AG10803 (cell line): Measurements from ENCODE around the gene LRRN2.
"Not testable (repeated sequence)": the region's sequence is repeated elsewhere in the genome, so short reads cannot be mapped to it uniquely, and the experiment has no call there.

Experiments used
- DNase-seq: peaks from one replicate; pipeline ENCODE4 v3.0.0; 2010; ENCODE audit warnings: low read depth
- H3K4me3 ChIP-seq: 2 replicates; pipeline ENCODE4 v1.5.1; 2011; ENCODE audit warnings: mild to moderate bottlenecking, low read length, control low read depth
- TF ChIP-seq, protein P1 (sequence below): conservative IDR thresholded peaks from 2 replicates; pipeline ENCODE4 v1.5.1; 2011; ENCODE audit warnings: mild to moderate bottlenecking, low read length, control low read depth, inconsistent platforms

LRRN2 gene

DNA sequence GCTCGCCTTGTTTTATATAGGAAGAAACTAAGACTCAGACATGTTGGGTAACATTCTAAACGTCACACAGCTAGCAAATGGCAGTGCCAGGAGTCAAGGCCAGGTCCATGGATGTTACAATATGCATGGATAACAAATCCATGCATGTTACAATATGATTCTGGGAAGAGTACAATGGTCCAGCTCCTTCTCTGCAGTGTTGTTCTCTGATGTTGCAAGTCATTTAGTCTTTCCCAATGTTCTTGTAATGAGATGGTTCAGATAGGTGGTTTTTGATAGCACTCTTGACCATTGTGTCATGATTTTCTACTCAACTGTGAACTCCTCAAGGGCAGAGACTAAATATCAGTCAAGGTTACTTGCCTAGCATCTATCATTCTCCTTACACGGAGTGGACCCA lies 15.7 kb upstream of the LRRN2 start:
- DNase-seq = no peak
- TF ChIP-seq, protein P1, sequence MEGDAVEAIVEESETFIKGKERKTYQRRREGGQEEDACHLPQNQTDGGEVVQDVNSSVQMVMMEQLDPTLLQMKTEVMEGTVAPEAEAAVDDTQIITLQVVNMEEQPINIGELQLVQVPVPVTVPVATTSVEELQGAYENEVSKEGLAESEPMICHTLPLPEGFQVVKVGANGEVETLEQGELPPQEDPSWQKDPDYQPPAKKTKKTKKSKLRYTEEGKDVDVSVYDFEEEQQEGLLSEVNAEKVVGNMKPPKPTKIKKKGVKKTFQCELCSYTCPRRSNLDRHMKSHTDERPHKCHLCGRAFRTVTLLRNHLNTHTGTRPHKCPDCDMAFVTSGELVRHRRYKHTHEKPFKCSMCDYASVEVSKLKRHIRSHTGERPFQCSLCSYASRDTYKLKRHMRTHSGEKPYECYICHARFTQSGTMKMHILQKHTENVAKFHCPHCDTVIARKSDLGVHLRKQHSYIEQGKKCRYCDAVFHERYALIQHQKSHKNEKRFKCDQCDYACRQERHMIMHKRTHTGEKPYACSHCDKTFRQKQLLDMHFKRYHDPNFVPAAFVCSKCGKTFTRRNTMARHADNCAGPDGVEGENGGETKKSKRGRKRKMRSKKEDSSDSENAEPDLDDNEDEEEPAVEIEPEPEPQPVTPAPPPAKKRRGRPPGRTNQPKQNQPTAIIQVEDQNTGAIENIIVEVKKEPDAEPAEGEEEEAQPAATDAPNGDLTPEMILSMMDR = no peak
- no peak overlapping the region for H3K4me3 ChIP-seq

DNA sequence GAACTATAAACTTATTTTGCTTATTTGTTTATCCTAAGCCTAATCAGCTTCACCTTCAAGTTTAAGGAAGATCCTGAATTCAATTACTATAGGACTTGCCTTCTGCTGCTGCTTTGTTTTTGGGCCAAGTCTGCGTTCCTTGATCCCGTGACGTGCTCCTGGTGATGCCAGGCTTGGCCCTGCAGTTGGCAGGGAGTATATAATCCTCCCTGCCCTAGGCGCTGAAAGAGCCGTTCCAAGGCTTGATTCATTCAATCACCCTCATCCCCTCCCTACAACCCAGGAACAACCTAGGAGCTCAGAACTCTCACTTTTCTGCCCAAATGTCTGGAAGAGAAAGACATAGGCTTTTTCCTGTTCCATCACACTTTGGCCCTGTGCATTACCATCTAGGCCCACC lies 12.4 kb upstream of the LRRN2 start:
- DNase-seq = no peak
- no peak overlapping the region for H3K4me3 ChIP-seq
- TF ChIP-seq, protein P1 = no peak

DNA sequence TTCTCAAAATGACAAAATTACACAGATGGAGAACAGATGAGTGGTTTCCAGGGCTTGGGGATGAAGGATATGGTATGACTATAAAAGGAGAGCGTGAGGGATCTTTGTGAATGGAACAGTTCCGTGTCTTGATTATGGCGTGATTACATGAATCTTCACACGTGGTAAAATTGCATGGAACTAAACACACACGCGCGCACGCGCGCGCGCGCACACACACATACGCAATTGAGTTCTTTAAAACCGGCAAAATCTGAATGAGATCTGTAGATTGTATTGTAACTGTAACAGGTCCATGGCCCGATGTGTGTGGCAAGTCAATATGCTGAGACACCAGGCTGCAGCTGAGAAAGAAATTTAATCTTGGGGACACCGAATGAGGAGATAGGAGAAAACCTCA lies 11.1 kb upstream of the LRRN2 start:
- no peak for DNase-seq
- TF ChIP-seq, protein P1 = no peak
- H3K4me3 ChIP-seq = no peak overlapping the region

DNA sequence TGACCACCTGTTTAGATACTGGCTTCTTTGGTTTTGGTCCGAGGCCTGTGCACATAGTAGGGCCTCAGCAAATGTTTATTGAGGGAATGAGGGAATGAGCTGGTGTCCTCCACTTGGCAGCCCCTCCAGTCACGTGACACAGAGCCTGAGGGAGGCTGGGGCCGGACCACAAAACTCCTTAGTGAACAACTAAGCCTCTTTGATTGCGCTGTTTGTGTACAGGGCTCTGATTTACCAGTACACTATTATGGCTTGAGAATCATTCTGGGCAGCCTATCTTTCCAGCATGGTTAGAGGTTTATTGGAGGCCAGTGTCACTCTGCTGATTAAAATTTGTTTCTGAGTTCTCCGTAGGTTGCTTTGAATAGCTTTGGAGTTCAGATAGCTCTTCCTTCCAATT lies 10.2 kb upstream of the LRRN2 start:
- no peak overlapping the region for H3K4me3 ChIP-seq
- TF ChIP-seq, protein P1 = no peak
- DNase-seq = no peak

DNA sequence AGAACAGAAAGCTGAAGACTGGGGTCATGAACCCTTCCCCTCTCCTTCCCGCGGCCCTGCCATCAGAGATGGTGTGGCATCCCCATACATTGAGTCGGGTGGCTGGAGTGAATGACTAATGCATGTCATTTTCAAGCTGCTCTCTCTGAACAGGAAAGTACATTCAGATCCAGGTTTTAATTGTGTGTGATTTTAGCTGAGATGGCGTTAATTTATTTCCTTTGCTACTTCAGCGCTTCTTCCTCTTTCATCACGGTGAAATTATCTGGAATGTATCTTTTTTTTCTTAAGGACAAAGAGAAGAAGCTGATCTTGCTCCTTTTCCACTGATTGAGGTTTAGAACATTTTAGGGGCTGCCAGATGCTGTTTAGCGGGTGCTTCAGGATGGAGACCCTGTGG lies 8.6 kb upstream of the LRRN2 start:
- no peak overlapping the region for H3K4me3 ChIP-seq
- TF ChIP-seq, protein P1 = no peak
- no peak for DNase-seq

DNA sequence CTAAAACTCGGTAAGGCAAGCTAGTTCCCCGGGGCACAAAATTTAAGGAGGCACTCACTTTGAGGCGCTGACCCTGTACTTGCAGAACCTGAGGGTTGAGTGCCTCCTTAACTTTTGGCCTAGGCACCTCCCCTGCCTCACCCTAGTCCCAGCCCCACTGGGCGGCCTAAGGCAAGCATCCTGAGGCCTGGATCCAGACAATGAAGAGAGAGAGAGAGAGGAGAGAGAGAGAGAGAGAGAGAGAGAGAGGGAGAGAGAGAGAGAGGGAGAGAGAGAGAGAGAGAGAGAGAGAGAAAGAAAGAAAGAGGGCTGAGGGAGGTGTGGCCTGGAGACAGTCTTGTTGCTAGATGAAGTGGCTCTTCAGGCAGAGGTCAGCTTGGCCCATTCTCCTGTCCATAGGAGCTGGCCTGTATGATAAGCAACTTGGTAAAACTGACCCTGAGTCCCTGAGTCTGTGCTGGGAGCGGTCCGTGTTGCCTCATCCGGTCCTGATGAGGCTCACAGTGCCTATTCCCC lies 7.4 kb upstream of the LRRN2 start:
- no peak for DNase-seq
- TF ChIP-seq, protein P1 = no peak
- no peak overlapping the region for H3K4me3 ChIP-seq

DNA sequence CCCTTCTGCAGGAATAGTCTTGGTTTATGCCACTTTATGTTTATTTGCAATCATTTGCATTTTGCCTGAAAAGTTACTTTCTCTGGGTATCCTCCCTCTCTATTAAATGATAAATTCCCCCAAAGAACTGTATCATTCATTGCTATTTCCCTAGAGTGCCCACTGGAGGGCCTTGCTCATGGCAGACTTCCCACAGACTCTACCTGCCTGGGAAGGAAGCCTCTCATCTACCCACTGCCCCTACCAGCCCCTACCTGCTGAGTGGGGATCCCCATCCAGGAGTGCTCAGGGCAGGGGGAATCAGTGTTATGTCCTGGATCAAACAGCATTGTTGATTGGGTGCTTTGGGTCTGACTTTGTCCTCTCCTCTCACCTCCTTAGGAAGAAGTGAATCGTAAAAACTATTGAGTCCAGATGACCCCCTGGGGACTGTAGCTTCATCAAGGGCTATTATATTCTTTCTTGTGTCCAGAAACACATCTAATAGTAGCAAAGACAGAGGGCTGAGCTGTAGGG lies 6.8 kb upstream of the LRRN2 start:
- no peak for DNase-seq
- TF ChIP-seq, protein P1 = no peak
- H3K4me3 ChIP-seq = no peak overlapping the region

DNA sequence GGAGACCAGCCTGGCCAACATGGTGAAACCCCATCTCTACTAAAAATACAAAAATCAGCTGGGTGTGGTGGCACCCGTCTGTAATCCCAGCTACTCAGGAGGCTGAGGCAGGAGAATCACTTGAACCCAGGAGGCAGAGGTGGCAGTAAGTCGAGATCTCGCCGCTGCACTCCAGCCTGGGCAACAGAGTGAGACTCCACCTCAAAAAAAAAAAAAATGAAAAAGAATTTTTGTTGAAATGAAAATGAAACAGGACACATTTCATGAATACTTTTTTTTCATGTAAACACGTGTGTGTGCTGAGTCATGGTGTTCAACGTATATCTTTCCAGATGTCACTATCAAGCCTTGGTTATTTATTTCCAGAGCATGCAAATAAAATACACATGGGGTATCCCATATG lies 5.8 kb upstream of the LRRN2 start:
- DNase-seq, H3K4me3 ChIP-seq: not testable (repeated sequence)
